ENCODE measurements around the gene CAPZB. TPM values are rescaled to one million over a fixed set of nuclear protein-coding genes. Genes with fewer than 3 reads are reported as not detected.

The CAPZB gene
- polyA plus RNA-seq, 2 of the 4 experiments (the other 2 are of a cell fraction), result 133 to 296 TPM

DNA sequence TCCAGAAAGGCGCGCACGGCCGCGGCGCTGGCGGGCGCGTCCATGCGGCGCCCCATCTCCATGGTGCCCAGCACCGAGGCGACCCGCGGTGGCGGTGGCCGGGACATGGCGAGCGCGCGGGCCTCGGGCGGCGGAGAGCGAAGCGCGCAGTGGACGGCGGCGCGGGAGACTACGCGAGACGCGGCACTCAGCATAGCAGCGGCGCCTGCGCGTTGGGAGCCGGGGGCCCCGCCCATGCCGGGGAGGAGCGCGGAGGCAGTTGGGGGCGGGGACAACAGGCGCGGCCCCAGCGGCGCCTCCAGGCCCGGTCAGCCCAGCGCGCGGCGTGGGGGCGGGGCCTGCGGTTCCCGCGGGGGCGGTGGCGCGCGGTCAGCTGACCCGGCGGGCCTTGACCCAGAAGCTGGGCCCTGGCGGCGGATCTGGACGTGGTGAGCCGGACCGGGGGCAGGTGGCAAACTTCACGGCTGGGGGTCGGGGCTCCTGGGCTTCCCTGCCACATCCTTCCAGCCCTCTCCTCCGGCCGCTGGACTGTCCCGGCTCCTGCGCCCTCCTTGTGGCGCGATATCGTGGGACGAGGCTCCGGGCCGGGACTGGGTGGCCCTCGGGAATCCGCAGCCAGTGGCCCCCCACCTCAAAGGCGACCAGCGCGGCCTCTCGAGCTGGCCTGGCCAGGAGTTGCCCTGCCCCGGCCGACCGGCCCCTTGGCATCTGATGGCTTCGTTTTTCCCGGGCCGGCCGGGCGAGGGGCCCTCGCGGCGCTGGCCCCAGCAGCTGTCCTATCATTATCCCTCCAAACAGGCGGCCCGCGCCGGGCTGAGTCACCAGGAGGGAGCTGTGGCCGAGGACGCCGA is 173.2 kb downstream of the CAPZB start, which contains the start of the genes AKR7A2 and SLC66A1:
Gene AKR7A2, minus strand, starts transcription at position 214 of the 851 bp plus-strand sequence. Its CDS starts 20 bp downstream, at position 194.
Gene SLC66A1, plus strand, starts transcription at position 396 of the 851 bp plus-strand sequence. CDS start 5,352 bp downstream, outside the sequence.
- no CpG with 5 or more reads among the region's 105 CpGs for WGBS (ENCODE audit: missing lambda C conversion rate)
- ChIA-PET CTCF (interaction anchor here (1.5 kb wide), 1 partner anchor 29 kb away, joined by 5 read pairs; no protein-coding TSS in a partner anchor), POLR2A (interaction anchor here (1.0 kb wide), 1 partner anchor 21 kb away, joined by 3 read pairs; no protein-coding TSS in a partner anchor)
- DNase-seq (ENCODE audit: low read depth in 1 of 2, low spot score in 1 of 2) (peak; percentile 82 to 87), FAIRE-seq (no peak), ATAC-seq (peak; percentile 88 to 92)
- peaks cover 17% of the 10 kb centered on the region; the same call in 2 of the 3 replicates for H3K4me1 ChIP-seq
- peak within 1 kb of the TSS; percentile 79 for H3K4me3 ChIP-seq
- TF ChIP-seq, protein P1, sequence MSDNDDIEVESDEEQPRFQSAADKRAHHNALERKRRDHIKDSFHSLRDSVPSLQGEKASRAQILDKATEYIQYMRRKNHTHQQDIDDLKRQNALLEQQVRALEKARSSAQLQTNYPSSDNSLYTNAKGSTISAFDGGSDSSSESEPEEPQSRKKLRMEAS (IDR thresholded peaks at IDR 0.05), result peak; percentile 68
- TF ChIP-seq, protein P2, sequence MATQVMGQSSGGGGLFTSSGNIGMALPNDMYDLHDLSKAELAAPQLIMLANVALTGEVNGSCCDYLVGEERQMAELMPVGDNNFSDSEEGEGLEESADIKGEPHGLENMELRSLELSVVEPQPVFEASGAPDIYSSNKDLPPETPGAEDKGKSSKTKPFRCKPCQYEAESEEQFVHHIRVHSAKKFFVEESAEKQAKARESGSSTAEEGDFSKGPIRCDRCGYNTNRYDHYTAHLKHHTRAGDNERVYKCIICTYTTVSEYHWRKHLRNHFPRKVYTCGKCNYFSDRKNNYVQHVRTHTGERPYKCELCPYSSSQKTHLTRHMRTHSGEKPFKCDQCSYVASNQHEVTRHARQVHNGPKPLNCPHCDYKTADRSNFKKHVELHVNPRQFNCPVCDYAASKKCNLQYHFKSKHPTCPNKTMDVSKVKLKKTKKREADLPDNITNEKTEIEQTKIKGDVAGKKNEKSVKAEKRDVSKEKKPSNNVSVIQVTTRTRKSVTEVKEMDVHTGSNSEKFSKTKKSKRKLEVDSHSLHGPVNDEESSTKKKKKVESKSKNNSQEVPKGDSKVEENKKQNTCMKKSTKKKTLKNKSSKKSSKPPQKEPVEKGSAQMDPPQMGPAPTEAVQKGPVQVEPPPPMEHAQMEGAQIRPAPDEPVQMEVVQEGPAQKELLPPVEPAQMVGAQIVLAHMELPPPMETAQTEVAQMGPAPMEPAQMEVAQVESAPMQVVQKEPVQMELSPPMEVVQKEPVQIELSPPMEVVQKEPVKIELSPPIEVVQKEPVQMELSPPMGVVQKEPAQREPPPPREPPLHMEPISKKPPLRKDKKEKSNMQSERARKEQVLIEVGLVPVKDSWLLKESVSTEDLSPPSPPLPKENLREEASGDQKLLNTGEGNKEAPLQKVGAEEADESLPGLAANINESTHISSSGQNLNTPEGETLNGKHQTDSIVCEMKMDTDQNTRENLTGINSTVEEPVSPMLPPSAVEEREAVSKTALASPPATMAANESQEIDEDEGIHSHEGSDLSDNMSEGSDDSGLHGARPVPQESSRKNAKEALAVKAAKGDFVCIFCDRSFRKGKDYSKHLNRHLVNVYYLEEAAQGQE (IDR thresholded peaks at IDR 0.05), result peak; percentile 53
- TF ChIP-seq MAFK (IDR thresholded peaks at IDR 0.05; ENCODE audit: partially characterized antibody) (no peak), NFE2L2 (conservative IDR thresholded peaks at IDR 0.05; ENCODE audit: low read length) (no peak), CHD2 (IDR thresholded peaks at IDR 0.05; ENCODE audit: low read length, partially characterized antibody) (peak; percentile 70), JUN (IDR thresholded peaks at IDR 0.05) (peak in 1 of 2 experiments; percentile 67; a peak in 2 of 5 replicates), POLR2A (IDR thresholded peaks at IDR 0.05; ENCODE audit: low read length) (peak; percentile 84), PHF8 (IDR thresholded peaks at IDR 0.05; ENCODE audit: borderline replicate concordance, low read depth) (peak; percentile 53; the same call in 1 of the 2 replicates), TFCP2L1 (CRISPR knock-in tag; IDR thresholded peaks at IDR 0.05) (0 out of 2 replicates have a peak, but pooled peaks have one; percentile 47), BHLHE40 (IDR thresholded peaks at IDR 0.05; ENCODE audit: low read depth, low read length) (no peak), FOSL2 (IDR thresholded peaks at IDR 0.05) (no peak), FOSL2 (CRISPR knock-in tag; IDR thresholded peaks at IDR 0.05) (peak; percentile 24; the same call in 1 of the 2 replicates)
- TF ChIP-seq, protein P3, sequence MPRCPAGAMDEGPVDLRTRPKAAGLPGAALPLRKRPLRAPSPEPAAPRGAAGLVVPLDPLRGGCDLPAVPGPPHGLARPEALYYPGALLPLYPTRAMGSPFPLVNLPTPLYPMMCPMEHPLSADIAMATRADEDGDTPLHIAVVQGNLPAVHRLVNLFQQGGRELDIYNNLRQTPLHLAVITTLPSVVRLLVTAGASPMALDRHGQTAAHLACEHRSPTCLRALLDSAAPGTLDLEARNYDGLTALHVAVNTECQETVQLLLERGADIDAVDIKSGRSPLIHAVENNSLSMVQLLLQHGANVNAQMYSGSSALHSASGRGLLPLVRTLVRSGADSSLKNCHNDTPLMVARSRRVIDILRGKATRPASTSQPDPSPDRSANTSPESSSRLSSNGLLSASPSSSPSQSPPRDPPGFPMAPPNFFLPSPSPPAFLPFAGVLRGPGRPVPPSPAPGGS (IDR thresholded peaks at IDR 0.05), result 0 out of 3 replicates have a peak, but pooled peaks have one; percentile 35
- TF ChIP-seq, protein P4, sequence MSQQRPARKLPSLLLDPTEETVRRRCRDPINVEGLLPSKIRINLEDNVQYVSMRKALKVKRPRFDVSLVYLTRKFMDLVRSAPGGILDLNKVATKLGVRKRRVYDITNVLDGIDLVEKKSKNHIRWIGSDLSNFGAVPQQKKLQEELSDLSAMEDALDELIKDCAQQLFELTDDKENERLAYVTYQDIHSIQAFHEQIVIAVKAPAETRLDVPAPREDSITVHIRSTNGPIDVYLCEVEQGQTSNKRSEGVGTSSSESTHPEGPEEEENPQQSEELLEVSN (IDR thresholded peaks at IDR 0.05; ENCODE audit: borderline replicate concordance, low read depth), result peak; percentile 61
- TF ChIP-seq, protein P5, sequence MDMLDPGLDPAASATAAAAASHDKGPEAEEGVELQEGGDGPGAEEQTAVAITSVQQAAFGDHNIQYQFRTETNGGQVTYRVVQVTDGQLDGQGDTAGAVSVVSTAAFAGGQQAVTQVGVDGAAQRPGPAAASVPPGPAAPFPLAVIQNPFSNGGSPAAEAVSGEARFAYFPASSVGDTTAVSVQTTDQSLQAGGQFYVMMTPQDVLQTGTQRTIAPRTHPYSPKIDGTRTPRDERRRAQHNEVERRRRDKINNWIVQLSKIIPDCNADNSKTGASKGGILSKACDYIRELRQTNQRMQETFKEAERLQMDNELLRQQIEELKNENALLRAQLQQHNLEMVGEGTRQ (IDR thresholded peaks at IDR 0.05), result peak; percentile 30; the same call in 1 of the 2 replicates
- H3K4me2 ChIP-seq, result peak within 1 kb of the TSS; percentile 90
- peak within 1 kb of the TSS; percentile 84 to 94 for H3K27ac ChIP-seq
- H3K9me3 ChIP-seq, result no peaks in the 10 kb centered on the region

DNA sequence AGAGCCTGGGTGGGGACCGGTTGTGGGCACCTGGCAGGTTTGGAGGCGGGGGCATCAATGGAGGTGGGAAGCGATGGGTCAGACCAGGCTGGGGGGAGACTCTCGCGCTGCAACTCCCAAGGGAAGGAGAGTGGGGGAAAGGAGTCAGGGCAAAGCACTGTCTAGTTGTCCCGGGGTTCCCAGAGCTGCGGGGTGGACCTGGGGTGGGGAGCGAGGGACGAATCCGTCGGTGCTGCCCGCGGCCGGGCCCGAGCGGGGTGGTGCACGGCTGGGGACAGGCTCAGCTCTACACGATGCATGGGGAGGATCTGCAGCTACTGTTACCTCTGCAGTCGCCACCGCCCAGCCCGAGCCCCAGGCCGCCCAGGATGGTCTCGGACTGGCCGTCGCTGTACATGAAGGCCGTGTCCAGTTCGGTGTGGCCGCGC is 173.8 kb downstream of the CAPZB start:
- Histone ChIP-seq H3K4me2 (peak overlapping the region; percentile 86), H3K27ac (peak overlapping the region; percentile 84 to 94), H3K4me1 (peaks cover 17% of the 10 kb centered on the region; the same call in 2 of the 3 replicates), H3K9me3 (no peaks in the 10 kb centered on the region), H3K4me3 (peak overlapping the region; percentile 79)
- 16% methylated on average over 5 of the region's 29 CpGs for WGBS (ENCODE audit: missing lambda C conversion rate)
- peak in 1 of 2 experiments; percentile 54; a peak in 5 of 6 replicates for ATAC-seq
- no peak for FAIRE-seq
- POLR2A ChIA-PET, result no interaction called here
- peak; percentile 47; the same call in 1 of the 2 replicates for TF ChIP-seq PHF8 (IDR thresholded peaks at IDR 0.05; ENCODE audit: borderline replicate concordance, low read depth)
- no peak for TF ChIP-seq ZSCAN20 (CRISPR knock-in tag; IDR thresholded peaks at IDR 0.05)
- TF ChIP-seq MYC (IDR thresholded peaks at IDR 0.05; ENCODE audit: borderline replicate concordance, low read length), result no peak
- CTCF ChIA-PET, result interaction anchor here (1.5 kb wide), 1 partner anchor 30 kb away, joined by 5 read pairs; no protein-coding TSS in a partner anchor
- DNase-seq (ENCODE audit: low read depth in 1 of 2, low spot score in 1 of 2), result peak in 1 of 2 experiments; percentile 21

All from A549 (cell line).